Measurements from ENCODE around the gene HOXA2.

GRCh38 chr7:27091941-27092818 is 10.3 kb downstream of the HOXA2 start:
- no peak for TF ChIP-seq CTCF (IDR thresholded peaks at IDR 0.05)
- no peak for TF ChIP-seq POLR2A (IDR thresholded peaks at IDR 0.05)
